ENCODE data around the gene PAX5.
A peak's percentile ranks its signal among the peaks of the same experiment; 100 is the strongest.

Gene PAX5

DNA sequence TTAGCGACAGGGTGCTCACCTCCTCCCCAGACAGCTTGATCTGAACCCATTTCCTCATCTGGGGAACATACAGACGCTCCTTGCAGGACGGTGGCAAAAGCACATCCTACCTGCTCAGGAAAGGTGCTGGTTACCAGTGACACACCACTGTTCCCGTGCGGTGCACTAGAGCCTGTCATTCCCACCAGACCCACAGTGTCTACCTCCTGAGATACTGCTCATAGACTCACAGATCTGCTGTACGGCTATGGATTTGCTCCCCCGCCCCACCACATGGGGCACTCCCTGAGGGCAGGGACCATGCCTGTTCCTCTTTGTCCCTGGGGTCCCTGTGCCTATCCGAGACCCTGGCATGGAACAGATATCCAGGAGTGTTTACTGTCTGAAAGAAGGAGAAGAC, 208.9 kb downstream of the PAX5 start:
- DNase-seq, result no peak

DNA sequence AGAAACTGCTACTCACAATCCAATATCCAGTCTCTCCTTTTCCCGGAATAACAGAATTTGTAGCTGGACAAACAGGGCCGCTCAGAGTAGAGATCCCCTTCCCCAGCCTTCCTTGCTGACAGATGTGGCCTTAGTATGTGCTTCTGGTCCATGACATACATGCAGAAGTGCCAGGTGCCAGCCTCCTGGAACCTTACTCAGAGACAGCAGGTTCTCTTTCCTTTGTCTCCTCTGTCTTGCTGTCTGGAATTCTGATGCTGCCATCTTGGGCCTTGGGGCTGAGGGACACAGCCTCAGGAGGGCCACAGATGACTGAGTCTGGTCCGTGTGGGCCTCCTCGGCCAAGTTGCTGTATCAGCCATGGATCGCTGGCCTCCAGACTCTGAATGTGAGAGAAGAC, 210.1 kb downstream of the PAX5 start:
- no peak for DNase-seq

DNA sequence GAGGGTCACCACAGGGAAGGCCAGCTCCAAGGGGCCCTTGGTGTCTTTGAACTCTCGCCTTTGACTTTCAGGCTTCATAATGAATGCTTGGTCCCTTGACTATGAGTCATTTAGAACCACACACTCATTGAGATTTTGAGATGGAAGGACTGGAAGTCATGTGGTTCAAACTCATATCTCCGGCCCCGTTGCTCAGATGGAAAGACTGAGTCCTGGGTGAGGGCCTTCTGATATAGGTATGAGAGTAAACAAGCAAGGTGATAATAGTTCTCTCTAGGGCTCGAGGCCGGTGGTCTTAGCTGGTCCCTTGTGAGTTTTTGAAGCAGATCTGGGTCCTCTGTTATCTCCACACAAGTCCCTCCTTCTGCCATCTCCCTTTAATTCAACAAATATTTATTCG, 210.6 kb downstream of the PAX5 start:
- no peak for DNase-seq

DNA sequence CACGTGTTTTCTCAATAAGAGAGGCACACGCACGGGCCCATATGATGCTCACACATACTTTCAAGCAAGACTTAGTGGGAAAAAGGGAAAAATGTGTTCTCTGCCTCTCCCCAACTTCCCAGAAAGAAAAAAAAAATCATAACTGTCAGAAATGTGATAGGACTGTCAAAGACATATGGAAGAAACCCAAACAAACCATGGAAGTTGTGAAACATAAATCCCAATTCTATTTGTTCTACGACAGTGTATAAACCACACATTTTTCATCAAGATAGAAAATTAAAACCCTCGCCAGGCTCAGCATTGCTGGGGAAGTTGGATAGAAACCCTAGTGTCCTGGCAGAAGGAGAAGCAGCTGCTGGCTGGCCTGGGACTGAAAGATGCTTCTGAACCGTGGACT, 211.9 kb downstream of the PAX5 start:
- no peak for DNase-seq

DNA sequence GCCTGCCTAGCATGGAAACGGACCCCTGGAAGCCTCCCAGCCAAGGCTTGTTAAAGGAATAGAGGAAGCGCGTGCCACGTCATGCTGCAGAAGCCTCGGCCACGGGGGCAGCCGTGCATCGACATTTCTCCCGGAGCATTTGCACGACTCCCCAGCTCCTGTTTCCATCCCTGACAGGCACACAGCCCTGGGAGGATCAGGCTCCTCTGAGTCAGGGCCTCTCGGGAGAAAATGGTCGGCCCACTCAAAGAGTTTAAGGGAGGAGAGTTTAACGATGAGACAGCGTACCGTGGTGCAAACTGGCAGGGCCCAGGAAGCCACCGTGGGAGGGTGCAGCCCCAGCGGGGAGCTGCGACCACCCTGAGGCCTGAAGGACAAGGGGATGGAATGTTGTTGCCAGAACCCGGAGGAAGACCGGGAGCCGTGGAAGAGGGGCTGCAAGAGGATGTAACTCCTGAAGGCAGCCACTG, 213.6 kb downstream of the PAX5 start:
- no peak for DNase-seq

DNA sequence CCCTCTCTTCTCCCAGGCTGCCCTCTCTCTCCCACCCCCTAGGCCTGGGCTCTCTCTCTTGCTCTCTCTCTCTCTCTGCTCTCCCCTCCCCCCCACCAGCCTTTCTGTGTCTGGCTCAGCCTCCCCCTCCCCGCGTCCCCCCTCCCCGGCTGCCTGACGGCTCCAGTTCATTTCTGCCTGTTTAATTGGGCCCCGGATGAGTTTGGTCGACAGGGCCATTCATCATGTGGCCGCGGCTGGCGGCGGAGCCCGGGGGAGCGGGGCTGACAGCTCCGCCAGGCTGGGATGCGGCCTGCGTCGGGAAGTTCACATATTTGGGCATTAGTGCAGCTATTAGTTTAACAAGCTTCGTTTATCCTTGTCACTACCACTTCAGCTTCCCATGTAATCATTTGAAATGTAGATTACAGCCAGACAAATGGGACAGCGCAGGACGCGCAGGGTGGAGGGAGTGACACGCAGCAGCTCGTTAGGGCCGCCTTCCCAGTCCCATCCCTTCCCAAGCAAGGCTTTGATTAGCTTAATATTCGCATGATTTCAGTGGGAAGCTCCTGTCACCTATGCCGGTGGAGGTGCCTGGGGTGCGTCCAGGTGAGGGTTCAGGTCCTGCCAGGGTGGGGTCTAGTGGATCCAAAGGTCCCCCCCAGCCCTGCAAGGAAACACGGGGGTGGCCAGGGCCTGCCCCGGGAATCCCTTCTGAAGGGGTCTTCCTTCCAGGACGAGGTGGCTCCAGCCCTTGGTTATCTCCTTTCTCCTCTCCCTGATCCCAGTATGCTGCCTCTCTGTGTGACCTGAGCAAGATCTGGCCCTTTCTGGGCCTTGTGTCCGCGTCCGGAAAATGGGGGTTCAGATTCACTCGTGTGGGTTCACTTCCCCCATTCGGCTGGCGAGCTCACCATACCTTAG, 214.8 kb downstream of the PAX5 start:
- peak; percentile 93 for DNase-seq

DNA sequence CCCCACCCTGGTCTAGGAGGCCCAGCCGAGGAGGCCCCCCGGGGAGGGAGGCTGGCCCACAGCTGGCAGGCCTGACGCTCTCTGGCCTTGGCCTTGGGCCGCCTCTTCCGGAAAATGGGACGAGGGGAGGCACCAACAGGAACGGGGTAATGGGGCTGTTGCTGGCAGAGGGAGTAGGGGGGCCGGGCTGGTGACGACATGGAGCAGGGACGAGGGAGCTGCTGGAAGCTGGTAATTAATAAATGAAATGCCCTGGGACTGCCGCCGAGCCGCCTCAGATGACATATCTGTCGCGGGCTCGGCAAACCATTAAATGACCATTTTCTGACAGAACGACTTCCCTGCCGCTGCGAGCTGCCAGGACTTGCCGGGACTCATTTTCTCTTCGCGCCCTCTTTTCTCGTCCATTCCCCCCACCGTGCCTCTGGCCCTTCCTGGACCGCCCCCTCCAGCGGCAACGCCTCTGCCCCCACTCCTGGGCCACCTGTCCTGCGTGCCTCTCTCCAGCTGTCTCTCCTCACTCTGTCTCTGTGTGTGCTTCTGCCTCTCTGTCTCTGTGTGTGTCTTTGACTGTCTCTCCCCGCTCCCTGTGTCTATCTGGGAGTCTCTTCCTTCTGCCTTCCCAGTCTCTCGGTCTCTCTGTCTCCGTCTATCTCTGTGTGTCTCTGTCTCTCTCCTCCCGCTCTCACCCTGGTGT, 215.7 kb downstream of the PAX5 start:
- DNase-seq, result peak; percentile 64

DNA sequence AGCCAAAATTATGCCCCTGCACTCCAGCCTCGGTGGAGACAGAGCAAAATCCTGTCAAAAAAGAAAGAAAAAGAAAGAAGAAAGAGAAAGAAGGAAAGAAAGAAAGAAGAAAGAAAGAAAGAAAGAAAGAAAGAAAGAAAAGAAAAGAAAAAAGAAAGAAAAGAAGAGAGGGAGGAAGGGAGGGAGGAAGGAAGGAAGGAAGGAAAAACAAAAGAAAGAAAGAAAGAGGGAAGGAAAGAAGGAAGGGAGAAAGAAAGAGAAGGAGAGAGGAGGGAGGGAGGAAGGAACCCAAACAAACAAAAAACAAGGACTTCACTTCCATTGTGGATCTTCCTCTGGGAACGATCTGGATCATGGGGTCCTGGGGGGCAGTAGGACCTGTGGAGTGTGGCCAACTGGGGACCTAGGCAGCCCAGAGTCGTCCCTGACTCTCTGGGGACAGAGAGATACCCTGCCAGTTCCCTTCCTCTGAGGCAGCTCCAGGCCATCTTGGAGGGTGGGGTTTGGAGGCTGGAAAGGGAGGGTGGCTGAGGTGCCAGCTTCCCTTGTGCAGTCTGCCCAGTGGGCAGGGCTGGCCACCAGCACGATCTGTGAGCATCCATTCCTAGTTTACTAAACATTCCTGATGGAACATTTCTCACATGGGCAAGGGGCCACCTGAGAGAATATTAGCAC, 216.8 kb downstream of the PAX5 start:
- no peak for DNase-seq

DNA sequence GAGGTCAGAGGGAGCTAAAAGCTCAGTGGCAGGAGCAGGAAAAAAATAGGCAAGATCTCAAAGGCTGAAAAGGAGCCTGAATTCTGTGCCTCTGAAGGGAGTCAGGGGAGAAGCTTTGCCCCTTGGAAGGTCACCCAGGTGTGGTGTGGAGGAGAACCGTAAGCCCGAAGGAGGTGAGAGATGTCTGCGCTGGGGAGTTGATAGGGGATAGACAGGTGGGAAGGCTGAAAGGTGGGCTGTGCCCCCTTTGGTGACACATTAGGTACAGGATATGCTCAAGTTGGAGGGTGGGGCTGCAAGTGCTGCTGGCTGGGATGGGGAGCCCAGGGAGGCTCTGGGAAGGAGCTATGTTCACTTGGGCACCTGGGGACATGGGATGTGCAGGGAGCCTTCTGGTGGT, 217.7 kb downstream of the PAX5 start:
- DNase-seq, result no peak

DNA sequence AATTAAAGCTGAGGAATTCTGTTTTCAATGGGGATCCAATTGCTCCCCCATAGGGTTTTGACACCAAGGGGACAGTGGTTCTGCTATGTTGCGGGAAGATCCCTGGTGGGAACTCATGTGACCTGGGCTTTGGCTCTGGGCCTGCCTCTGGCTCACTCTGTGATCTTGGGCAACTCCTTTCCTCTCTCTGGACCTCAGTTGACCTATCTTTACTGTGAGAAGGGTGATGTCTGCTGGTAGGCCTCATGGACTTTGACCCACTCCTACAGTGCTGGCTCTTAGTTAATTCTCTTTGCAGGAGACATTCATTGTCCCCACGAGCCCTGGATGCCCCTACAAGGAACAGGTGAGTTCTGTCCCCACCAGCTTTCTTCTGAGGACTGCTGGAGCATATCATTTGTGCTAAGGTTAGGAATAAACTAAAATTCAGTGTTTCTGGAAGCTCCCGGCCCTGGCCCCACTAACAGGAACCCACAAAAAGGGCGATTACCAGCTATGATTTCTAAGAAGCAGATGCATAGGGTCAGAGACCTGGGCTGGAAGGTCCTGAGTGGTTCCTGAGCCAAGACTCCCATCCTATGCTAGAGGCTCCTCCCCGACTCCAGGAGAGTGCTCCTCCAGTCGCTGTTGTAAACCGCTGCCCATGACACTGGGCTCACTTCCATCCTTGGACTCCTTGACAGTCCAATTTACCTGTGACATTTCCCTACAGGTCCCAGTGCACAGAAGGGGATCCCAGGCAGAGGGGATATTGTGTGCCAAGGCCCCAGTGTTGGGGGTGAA, 218.3 kb downstream of the PAX5 start:
- DNase-seq, result no peak

DNA sequence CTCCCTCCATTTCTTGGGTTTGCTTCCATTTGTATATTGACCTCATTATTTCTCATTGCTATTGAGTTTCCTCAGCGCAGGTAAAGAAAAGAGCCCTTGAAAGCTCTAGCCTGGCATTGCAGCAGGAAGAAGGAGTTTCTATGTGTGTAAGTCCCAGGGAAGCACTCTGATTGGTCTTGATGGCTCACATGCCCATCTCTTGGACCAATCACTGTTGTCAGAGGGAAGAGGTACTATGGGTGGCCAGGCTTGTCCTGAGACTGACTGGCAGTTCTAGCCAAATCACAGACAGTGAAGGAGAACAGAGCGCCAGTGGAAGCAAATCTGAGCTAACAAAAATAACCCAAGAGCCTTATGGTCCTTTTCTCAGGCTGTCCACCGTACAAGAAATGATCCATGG, 219.0 kb downstream of the PAX5 start:
- DNase-seq, result no peak

DNA sequence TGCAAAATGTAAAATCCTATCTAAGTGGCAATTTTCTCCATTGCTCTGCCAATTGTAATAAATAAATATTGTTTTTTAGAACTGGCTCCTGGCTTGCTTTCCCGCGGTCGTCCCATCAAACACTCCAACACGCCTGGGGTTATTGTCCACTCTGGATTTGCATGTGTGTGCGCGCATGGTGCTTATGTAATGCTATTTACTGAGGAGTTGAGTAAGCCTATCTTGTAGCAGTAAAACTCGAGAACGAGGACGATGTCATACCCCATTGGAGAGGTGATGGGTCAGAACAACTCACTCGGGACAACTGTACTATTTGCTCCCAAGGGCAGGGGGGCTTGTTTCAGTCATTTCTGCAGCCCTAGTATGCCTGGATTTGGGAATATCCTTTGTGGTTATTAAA, 220.9 kb downstream of the PAX5 start:
- no peak for DNase-seq

DNA sequence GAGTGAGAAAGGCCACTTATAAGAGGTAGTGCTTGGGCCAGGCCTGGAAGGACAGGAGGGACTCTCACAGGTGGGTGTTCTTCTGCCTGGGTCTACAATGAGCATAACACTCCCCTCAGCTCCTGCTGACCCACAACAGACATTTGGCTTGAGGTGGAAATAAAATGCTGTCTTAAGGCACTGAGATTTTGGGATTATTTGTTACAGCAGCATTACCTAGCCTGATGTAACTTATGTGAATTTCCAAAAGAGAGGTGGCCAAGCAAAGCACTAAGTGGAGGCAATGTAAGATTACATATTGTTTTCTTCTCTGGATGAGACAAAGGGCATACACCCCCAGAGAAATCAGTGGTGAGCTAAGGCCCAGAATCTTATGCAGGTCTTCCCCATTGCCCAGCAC, 221.5 kb downstream of the PAX5 start:
- no peak for DNase-seq

DNA sequence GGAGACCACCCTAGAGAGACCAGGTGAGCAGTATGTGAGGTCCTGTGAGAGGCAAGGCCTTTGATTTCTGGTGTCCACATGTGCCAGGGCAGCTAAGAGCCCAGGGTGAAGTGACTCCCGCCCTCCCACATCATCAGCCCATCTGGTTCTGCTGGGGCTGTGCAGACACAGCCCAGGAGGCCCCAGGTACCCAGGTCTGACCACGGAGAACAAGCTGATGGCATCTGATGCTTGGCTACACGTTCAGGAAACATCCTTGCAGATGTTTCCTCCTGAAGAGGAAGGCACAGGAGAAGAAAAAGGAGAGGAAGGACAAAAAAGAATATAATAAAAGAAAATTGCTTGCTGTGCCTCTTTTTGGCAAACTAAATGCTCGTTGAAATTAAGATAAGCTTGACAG, 225.8 kb downstream of the PAX5 start:
- no peak for DNase-seq

DNA sequence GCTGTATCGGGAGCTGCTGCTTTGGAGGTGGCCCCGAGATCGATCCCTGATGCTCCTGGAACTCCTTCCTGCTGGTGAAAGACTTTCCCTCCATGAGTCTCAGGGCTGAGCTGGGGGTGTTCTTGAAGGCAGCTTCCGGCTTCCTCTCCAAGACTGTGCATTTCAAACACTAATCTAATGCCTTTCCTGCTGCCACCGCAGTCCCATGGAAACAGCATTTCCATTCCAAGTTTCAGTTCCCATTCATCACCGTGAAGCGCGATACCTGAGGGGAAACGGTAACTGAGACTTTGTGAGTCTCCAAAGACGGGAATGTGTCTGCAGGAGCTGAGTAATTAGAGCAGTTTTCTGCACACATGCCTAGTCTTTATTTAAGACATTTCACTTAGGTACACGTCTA, 230.1 kb downstream of the PAX5 start:
- DNase-seq, result no peak

DNA sequence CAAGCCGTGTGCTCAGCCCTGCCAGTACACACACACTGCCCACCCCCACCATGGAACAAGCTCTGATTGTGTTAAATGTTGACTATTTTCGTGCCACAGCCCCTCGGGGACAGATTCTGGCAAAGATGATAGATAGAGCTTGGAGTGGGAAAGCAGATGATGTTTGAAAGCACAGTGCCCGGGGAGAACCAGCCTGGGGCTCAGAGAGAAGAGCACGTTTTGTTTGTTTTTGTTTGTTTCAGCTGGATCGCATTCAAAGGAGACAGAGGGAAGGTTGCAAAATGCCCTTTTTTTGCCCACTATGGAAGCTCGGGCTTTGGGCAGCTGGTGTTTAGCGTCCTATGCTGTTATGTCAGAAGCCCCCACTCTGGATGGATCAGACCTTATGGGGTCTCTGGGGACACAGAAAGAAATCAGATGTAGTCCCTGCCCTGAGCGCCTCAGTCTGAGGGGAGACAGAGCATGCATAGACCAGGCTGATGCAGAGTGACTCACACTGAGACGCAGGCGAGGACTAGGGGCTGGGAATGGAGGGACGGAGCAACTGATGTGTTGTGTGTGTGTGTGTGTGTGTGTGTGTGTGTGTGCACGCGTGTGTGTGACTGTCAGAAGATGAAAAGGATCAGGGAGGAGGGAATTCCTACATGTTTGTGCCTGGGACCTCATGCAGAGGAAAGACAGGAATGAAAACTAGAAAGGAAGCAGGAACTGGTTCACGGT, 231.7 kb downstream of the PAX5 start:
- DNase-seq, result peak; percentile 71

DNA sequence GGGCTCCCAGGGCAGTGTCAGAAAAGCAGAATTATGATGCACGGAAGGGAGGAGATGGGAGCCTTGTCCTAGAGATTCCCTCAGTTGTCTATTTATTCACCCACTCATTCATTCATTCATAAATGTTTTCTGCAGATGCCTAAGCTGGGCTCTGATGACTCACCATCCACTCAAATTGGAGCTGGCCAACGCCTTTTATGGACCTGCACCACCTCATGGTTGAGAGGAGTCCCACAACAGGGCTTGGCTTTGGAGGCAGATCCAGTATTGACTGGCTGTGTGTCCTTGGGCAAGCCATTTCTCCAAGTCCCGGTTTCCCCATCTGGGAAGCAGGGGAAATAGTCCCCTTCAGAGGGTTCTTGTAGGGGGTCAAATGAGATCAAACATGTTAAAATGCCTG, 233.6 kb downstream of the PAX5 start:
- DNase-seq, result no peak

DNA sequence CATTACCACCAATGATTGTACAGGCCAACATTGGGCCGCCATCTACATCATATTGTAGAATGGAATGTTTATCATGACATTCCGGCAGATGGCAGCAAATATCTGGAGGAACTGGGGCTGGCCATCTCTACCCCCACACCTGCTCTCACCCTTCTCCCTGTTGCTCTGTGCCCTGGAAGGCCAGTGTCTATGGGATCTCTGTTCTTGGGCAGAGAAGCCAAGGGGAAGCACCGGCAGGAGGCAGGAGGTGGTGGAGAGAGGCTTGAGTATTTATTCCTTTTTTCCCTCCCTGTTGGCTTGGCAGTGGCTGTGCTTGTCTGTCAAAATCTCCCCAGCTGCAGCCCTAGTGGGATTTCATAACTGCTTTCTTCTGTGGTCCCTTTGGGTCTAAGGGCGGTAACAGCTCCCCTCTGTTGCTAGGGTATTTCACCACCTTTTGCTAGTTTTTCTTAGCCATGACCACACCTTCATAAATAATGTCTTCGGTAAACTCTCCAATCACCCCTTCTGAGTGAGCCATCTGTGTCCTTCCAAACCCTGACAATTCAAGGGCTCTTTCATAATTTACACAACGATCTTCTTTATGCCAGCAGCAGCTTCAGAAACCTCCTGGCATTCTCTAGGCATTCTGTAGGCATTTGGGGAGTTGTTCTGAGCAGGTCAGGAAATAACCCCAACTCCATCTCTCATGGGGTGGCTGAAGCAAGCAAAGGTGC, 235.6 kb downstream of the PAX5 start:
- peak; percentile 66 for DNase-seq

DNA sequence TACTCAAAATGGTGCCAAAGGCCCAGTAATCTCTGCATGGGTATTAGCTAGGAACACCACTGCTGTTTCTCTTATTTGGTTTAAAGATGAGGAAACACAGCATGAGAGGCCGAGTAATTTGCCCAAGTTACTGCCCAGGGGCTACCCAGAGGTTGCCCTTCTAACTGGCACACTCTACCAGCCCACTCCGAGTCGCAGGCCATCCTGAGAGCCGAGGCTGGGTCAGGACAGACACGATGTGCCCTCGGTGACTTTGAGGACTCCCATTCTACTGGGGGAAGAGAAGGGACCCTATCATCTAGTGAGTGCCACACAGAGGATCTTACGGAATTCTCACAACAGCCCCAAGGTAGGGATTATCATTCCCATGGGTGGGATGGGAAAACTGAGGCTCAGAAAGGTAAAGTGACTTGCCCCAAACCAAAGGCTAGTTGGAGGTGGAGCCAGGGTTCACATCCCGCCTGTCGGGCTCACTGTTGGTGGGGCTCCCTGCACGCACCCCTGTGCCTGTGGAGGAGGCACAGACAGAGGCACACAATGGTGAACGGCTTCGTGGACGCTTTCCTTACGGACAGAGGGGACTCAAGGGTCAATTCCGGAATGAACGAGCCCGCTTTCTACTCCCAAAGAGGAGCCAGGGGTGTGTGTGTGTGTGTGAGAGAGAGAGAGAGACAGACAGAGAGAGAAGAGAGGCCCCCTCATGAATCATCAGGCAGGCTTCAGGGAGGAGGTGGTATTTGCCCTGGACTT, 236.4 kb downstream of the PAX5 start:
- DNase-seq, result no peak

DNA sequence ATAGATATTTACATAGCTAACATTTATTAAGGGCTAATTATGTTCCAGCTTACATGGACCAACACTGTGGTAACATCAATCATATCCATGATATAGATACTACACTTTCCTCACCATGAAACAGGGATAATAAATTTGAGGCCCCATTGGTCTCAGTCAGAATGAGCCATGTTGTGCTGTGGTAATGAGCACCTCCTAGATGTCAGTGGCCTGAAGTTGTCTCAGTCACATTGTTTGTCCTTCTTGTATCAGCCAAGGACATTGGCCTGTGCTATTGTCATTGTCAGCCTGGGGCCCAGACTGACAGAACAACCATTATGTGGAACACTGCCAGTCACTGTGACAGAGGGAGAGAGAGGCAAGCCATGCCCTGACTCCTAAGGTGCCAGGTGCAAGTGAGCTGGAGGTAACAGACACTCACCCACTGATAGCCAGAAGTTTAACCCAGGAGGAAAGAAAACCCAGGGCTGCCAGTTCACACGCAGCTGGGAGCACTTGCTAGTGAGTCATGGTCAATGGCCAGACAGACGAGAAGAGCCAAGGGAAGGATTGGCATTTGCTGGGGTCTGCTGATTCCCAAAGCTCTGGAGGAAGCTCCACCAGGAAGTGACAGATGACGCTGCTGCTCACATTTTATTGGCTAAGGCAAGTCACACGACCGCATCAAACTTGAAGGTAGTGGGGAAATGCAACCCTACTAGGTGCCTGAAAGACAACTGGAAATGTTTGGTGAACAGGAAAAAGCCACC, 237.2 kb downstream of the PAX5 start:
- no peak for DNase-seq
